HEK293 (cell line): Measurements from ENCODE around the gene DHRS4.
"Not testable (repeated sequence)": the region's sequence is repeated elsewhere in the genome, so short reads cannot be mapped to it uniquely, and the experiment has no call there.

ENCODE experiments used
- REPIN1 ChIP-seq: fragments of 450-650 bp; formaldehyde crosslinking; IDR thresholded peaks from 2 replicates; pipeline ENCODE4 v1.5.1; 2017; ENCODE audit warnings: missing biosample characterization, missing genetic modification characterization, low read depth
- SP7 ChIP-seq: fragments of 450-650 bp; formaldehyde crosslinking; IDR thresholded peaks from 2 replicates; pipeline ENCODE4 v1.5.1; 2016; ENCODE audit warnings: missing biosample characterization, missing genetic modification characterization
- ZNF175 ChIP-seq: fragments of 450-650 bp; formaldehyde crosslinking; IDR thresholded peaks from 2 replicates; pipeline ENCODE4 v1.5.1; 2016; ENCODE audit warnings: missing biosample characterization, missing genetic modification characterization
- ZNF473 ChIP-seq: fragments of 450-650 bp; formaldehyde crosslinking; IDR thresholded peaks from 2 replicates; pipeline ENCODE4 v1.5.1; 2017; ENCODE audit warnings: missing biosample characterization, missing genetic modification characterization
- ZNF549 ChIP-seq: fragments of 450-650 bp; IDR thresholded peaks from 2 replicates; pipeline ENCODE4 v1.5.1; 2018; ENCODE audit warnings: missing biosample characterization, missing genetic modification characterization, mild to moderate bottlenecking, inconsistent platforms, moderate library complexity
- ZNF777 ChIP-seq: fragments of 450-650 bp; formaldehyde crosslinking; IDR thresholded peaks from 2 replicates; pipeline ENCODE4 v1.5.1; 2017; ENCODE audit warnings: missing biosample characterization, missing genetic modification characterization, borderline replicate concordance
- TF ChIP-seq, protein P1 (sequence below): fragments of 450-650 bp; formaldehyde crosslinking; IDR thresholded peaks from 2 replicates; pipeline ENCODE4 v1.5.1; 2016; ENCODE audit warnings: missing biosample characterization, missing genetic modification characterization
- TF ChIP-seq, protein P2 (sequence below): fragments of 450-650 bp; formaldehyde crosslinking; IDR thresholded peaks from 2 replicates; pipeline ENCODE4 v1.5.1; 2016; ENCODE audit warnings: missing biosample characterization, missing genetic modification characterization

DNA sequence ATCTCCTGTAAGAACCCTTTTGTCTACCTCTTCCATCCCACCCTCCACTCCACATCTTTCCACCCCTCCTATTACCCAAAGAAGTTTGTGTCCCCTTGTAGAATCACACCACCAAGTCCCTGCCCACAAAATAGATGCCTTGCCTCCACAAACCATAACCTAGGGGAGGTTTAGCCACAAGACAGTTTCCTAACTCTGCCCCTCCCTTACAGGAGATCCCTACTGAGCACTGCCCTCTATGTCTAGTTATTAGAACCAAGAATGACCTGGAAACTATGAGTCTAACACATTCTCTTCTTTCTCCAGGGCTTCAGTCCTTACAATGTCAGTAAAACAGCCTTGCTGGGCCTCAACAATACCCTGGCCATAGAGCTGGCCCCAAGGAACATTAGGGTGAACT lies 47.5 kb downstream of the DHRS4 start:
- TF ChIP-seq, protein P1, sequence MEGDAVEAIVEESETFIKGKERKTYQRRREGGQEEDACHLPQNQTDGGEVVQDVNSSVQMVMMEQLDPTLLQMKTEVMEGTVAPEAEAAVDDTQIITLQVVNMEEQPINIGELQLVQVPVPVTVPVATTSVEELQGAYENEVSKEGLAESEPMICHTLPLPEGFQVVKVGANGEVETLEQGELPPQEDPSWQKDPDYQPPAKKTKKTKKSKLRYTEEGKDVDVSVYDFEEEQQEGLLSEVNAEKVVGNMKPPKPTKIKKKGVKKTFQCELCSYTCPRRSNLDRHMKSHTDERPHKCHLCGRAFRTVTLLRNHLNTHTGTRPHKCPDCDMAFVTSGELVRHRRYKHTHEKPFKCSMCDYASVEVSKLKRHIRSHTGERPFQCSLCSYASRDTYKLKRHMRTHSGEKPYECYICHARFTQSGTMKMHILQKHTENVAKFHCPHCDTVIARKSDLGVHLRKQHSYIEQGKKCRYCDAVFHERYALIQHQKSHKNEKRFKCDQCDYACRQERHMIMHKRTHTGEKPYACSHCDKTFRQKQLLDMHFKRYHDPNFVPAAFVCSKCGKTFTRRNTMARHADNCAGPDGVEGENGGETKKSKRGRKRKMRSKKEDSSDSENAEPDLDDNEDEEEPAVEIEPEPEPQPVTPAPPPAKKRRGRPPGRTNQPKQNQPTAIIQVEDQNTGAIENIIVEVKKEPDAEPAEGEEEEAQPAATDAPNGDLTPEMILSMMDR (tag by site-specific recombination), result not testable (repeated sequence)
- TF ChIP-seq SP7; REPIN1 (tag by site-specific recombination); ZNF549 (tag by site-specific recombination); ZNF473 (tag by site-specific recombination); ZNF777 (tag by site-specific recombination); ZNF175 (tag by site-specific recombination): not testable (repeated sequence)
- TF ChIP-seq, protein P2, sequence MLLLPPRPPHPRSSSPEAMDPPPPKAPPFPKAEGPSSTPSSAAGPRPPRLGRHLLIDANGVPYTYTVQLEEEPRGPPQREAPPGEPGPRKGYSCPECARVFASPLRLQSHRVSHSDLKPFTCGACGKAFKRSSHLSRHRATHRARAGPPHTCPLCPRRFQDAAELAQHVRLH (tag by site-specific recombination), result not testable (repeated sequence)
